ENCODE measurements around the gene RBM25.
"Not testable (repeated sequence)": the region's sequence is repeated elsewhere in the genome, so short reads cannot be mapped to it uniquely, and the experiment has no call there.

The RBM25 gene

GRCh38 chr14:73168691-73169090 lies 110.4 kb downstream of the RBM25 start:
- DNase-seq (ENCODE audit: low read depth in 1 of 2, low spot score in 1 of 2) = no peak

- DNase-seq (ENCODE audit: low read depth in 1 of 2, low spot score in 1 of 2) = not testable (repeated sequence)
These were observed 111.5 kb downstream of the RBM25 start for GRCh38 chr14:73169855-73170254.

DNA sequence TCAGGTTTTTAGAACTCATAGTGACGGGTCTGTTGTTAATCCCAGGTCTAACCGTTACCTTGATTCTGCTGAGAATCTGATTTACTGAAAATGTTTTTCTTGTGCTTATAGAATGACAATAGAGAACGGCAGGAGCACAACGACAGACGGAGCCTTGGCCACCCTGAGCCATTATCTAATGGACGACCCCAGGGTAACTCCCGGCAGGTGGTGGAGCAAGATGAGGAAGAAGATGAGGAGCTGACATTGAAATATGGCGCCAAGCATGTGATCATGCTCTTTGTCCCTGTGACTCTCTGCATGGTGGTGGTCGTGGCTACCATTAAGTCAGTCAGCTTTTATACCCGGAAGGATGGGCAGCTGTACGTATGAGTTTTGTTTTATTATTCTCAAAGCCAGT lies 112.4 kb downstream of the RBM25 start:
- no peak for DNase-seq (ENCODE audit: low read depth in 1 of 2, low spot score in 1 of 2)

- no peak for DNase-seq (ENCODE audit: low read depth in 1 of 2, low spot score in 1 of 2)
These were observed 114.2 kb downstream of the RBM25 start for GRCh38 chr14:73172500-73172899.

DNA sequence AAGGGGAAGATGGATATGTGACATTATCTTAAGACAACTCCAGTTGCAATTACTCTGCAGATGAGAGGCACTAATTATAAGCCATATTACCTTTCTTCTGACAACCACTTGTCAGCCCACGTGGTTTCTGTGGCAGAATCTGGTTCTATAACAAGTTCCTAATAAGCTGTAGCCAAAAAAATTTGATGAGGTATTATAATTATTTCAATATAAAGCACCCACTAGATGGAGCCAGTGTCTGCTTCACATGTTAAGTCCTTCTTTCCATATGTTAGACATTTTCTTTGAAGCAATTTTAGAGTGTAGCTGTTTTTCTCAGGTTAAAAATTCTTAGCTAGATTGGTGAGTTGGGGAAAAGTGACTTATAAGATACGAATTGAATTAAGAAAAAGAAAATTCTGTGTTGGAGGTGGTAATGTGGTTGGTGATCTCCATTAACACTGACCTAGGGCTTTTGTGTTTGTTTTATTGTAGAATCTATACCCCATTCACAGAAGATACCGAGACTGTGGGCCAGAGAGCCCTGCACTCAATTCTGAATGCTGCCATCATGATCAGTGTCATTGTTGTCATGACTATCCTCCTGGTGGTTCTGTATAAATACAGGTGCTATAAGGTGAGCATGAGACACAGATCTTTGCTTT lies 114.9 kb downstream of the RBM25 start:
- no peak for DNase-seq (ENCODE audit: low read depth in 1 of 2, low spot score in 1 of 2)
